B cell (primary cell): Measurements from ENCODE around the gene CCDC175.

Source experiments
- EZH2 ChIP-seq: IDR thresholded peaks from 2 replicates; pipeline ENCODE4 v1.6.1; 2012; ENCODE audit warnings: borderline replicate concordance, low read depth, mild to moderate bottlenecking, moderate library complexity, low read length; ENCODE audit not compliant: insufficient read depth, poor library complexity, severe bottlenecking
- TF ChIP-seq, protein P1 (sequence below): fragments of 200-600 bp; IDR thresholded peaks from one replicate; pipeline ENCODE4 v1.8.0; 2022; ENCODE audit warnings: antibody characterized with exemption, mild to moderate bottlenecking

DNA sequence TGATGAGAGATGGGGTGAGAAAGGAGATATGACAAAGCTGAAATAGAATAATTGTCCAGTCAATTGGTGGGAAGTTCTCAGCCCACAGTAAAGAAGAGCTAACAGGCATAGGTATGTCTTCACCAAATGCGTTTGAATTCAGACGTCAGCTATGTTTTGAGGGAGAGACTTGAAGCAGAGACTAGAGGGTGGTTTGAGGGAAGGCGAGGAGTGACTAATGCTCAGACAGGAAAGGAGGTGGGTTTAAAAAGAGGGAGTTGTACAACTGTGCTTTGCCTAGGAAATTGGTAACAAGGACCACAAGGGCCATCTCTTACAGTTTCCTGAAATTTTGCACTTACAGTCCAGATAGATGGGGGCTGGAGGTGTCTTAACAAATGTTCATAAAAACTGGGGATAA, 85.9 kb downstream of the CCDC175 start:
- TF ChIP-seq, protein P1, sequence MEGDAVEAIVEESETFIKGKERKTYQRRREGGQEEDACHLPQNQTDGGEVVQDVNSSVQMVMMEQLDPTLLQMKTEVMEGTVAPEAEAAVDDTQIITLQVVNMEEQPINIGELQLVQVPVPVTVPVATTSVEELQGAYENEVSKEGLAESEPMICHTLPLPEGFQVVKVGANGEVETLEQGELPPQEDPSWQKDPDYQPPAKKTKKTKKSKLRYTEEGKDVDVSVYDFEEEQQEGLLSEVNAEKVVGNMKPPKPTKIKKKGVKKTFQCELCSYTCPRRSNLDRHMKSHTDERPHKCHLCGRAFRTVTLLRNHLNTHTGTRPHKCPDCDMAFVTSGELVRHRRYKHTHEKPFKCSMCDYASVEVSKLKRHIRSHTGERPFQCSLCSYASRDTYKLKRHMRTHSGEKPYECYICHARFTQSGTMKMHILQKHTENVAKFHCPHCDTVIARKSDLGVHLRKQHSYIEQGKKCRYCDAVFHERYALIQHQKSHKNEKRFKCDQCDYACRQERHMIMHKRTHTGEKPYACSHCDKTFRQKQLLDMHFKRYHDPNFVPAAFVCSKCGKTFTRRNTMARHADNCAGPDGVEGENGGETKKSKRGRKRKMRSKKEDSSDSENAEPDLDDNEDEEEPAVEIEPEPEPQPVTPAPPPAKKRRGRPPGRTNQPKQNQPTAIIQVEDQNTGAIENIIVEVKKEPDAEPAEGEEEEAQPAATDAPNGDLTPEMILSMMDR, result no peak
- TF ChIP-seq EZH2, result no peak
